SK-N-SH treated with all-trans-retinoic acid at 6 μM for 48 hours (cell line): ENCODE data around the gene CFD.

Experiments
- OSR1 ChIP-seq: fragments of 250-450 bp; sonication (Bioruptor Pico); IDR thresholded peaks from 2 replicates; pipeline ENCODE4 v1.8.0; 2022; ENCODE audit warnings: moderate library complexity, mild to moderate bottlenecking, inconsistent platforms
- POU6F1 ChIP-seq: fragments of 250-450 bp; sonication (Bioruptor Pico); IDR thresholded peaks from 2 replicates; pipeline ENCODE4 v1.8.0; 2021; ENCODE audit warnings: low read depth, mild to moderate bottlenecking, moderate library complexity, borderline replicate concordance
- RARB ChIP-seq: fragments of 250-450 bp; sonication (Bioruptor Pico); IDR thresholded peaks from 2 replicates; pipeline ENCODE4 v1.8.0; 2021; ENCODE audit warnings: mild to moderate bottlenecking, moderate library complexity
- ZNF565 ChIP-seq: fragments of 450-650 bp; formaldehyde crosslinking; conservative IDR thresholded peaks from 2 replicates; pipeline ENCODE4 v1.5.0; 2020; ENCODE audit warnings: low read depth, mild to moderate bottlenecking, moderate library complexity

DNA sequence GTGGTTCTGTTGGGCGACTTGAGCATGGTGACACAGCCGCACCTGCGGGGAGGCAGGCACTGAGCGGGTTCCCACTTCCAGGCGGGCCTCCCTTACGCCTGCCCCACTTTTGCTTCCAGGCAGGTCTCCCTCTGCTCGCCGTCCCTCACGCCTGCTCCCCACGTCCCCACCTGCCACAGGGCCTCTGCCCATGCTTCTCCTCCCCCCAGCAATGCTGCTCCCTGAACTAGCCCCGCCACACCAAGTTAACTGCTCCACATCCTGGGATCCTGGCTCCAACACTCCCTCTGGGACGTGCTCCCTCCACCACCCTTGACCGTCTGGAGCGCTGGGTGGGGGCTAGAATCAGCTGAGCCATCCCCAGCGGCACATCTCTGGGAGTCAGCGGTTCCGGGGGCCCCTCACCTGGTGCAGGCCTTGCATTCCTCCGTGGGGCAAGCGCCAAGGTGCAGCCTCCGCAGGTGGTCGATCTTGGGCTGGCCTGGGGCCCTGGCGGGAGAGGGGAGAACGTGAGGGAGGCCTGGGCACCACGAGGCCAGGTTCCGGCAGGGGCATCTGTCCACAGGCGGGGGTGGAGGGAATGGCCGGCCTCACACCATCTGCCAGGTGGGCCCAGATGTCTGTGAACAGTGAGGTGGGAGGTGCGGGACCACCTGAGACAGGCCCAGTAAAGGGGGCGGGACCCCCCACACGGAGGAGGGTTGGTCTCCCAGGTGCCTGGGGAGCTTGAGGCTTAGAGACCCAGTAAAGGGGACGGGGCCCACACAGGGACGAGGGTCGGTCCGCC, 9.2 kb downstream of the CFD start:
- TF ChIP-seq OSR1 (CRISPR knock-in tag), result no peak
- no peak for TF ChIP-seq POU6F1
- no peak for TF ChIP-seq RARB (CRISPR knock-in tag)
- TF ChIP-seq ZNF565 (CRISPR knock-in tag), result no peak
